Endothelial cell of umbilical vein (primary cell): ENCODE results near the gene RSPRY1. TPM values are rescaled to one million over a fixed set of nuclear protein-coding genes. Genes with fewer than 3 reads are reported as not detected.

Experiments used
- BruUV-seq: library from RNA; stranded (reverse); fragments of 400-500 nt; replicated peaks from 2 replicates; lab custom pipeline; 2021; lab: Mats Ljungman, UMichigan
- CTCF ChIA-PET: fragments of 300-600, 350-600 bp; sonication (Branson Sonifier 250); formaldehyde crosslinking; loops from one replicate; lab custom pipeline; 2021; ENCODE audit warnings: antibody characterized with exemption, inconsistent platforms; lab: Charles Lee
- POLR2A ChIA-PET: fragments of 300-600, 350-600 bp; sonication (Branson Sonifier 250); formaldehyde crosslinking; loops from one replicate; lab custom pipeline; 2021; ENCODE audit warnings: antibody characterized with exemption, inconsistent platforms; lab: Charles Lee
- DNase-seq: peaks from one replicate; pipeline ENCODE4 v3.0.0-alpha.2; 2011; ENCODE audit warnings: low read depth, low spot score
- FAIRE-seq: peaks from 2 replicates; lab custom pipeline; 2011; peaks lifted over from hg19 to GRCh38; lab: Jason Lieb, UNC
- H2AFZ ChIP-seq: 2 replicates; pipeline ENCODE4 v1.6.0; 2012; ENCODE audit warnings: low read depth, low read length, control low read depth, inconsistent platforms
- H3K27ac ChIP-seq: 2 replicates; pipeline ENCODE4 v1.5.1; 2011; ENCODE audit warnings: low read depth, mild to moderate bottlenecking, control low read depth, low read length, moderate library complexity; ENCODE audit not compliant: insufficient read depth
- H3K27me3 ChIP-seq, 2 experiments: 2 replicates each; pipeline versions ENCODE4 v1.6.0 to v1.6.1; 2011; ENCODE audit warnings: low read length in 2 of 2, mixed read lengths in 1 of 2; ENCODE audit not compliant: control insufficient read depth in 2 of 2, insufficient read depth in 2 of 2
- H3K36me3 ChIP-seq, 2 experiments: 2 replicates in 1 of 2; 3 replicates in 1 of 2; pipeline ENCODE4 v1.5.1; 2011; ENCODE audit warnings: low read length in 2 of 2, mild to moderate bottlenecking in 1 of 2, moderate library complexity in 1 of 2; ENCODE audit not compliant: control insufficient read depth in 2 of 2, insufficient read depth in 2 of 2; ENCODE audit errors: extremely low read depth in 1 of 2
- H3K4me1 ChIP-seq: 3 replicates; pipeline ENCODE4 v1.5.1; 2011; ENCODE audit warnings: mild to moderate bottlenecking, low read length; ENCODE audit not compliant: control insufficient read depth, insufficient read depth; ENCODE audit errors: extremely low read depth
- H3K4me2 ChIP-seq: 2 replicates; pipeline ENCODE4 v1.6.1; 2011; ENCODE audit warnings: low read length, control low read depth, mixed read lengths; ENCODE audit not compliant: insufficient read depth
- H3K4me3 ChIP-seq, 3 experiments: fragments of 200-600 bp in 1 of 3; sonication (generic), shearing (Covaris generic) in 1 of 3; replicated peaks in 1 of 3; 2 replicates each; pipeline ENCODE4 v1.5.1; 2011 to 2016; ENCODE audit warnings: control low read depth in 3 of 3, low read length in 3 of 3, mild to moderate bottlenecking in 2 of 3, inconsistent platforms in 1 of 3, low read depth in 1 of 3, moderate library complexity in 1 of 3; ENCODE audit not compliant: insufficient read depth in 1 of 3
- H3K79me2 ChIP-seq: 2 replicates; pipeline ENCODE4 v1.6.0; 2012; ENCODE audit warnings: low read length, inconsistent platforms; ENCODE audit not compliant: control insufficient read depth, insufficient read depth
- H3K9ac ChIP-seq: replicated peaks from 2 replicates; pipeline ENCODE3; 2011; ENCODE audit warnings: low read length, control low read depth; ENCODE audit not compliant: insufficient read depth; ENCODE audit errors: extremely low read depth
- H3K9me1 ChIP-seq: replicated peaks from 3 replicates; pipeline ENCODE4 v1.6.0; 2011; ENCODE audit warnings: mild to moderate bottlenecking, low read length; ENCODE audit not compliant: control insufficient read depth, insufficient read depth; ENCODE audit errors: extremely low read depth
- H3K9me3 ChIP-seq: replicated peaks from 2 replicates; pipeline ENCODE4 v1.5.1; 2012; ENCODE audit warnings: low read length, inconsistent platforms; ENCODE audit not compliant: control insufficient read depth, insufficient read depth
- H4K20me1 ChIP-seq: replicated peaks from 2 replicates; pipeline ENCODE3; 2011; ENCODE audit warnings: mild to moderate bottlenecking, low read length; ENCODE audit not compliant: control insufficient read depth, insufficient read depth; ENCODE audit errors: extremely low read depth
- CTCF ChIP-seq, 2 donors: IDR thresholded peaks; 1 replicate in 1 of 2; 2 replicates in 1 of 2; pipeline ENCODE4 v1.5.1; 2011; ENCODE audit warnings: low read length in 2 of 2, mild to moderate bottlenecking in 2 of 2, moderate library complexity in 2 of 2, control low read depth in 1 of 2, inconsistent platforms in 1 of 2, low read depth in 1 of 2; ENCODE audit not compliant: insufficient read depth in 1 of 2; ENCODE audit errors: extremely low read depth in 1 of 2
- EZH2 ChIP-seq: IDR thresholded peaks from 2 replicates; pipeline ENCODE4 v1.6.1; 2012; ENCODE audit warnings: borderline replicate concordance, low read depth, mild to moderate bottlenecking, moderate library complexity, low read length, inconsistent platforms; ENCODE audit not compliant: severe bottlenecking
- FOS ChIP-seq: IDR thresholded peaks from 2 replicates; pipeline ENCODE4 v1.6.1; 2011; ENCODE audit warnings: mild to moderate bottlenecking, low read length, moderate library complexity, borderline replicate concordance; ENCODE audit not compliant: insufficient read depth
- GATA2 ChIP-seq: IDR thresholded peaks from 2 replicates; pipeline ENCODE4 v1.7.0; 2011; ENCODE audit warnings: low read depth, mild to moderate bottlenecking, moderate library complexity, mixed read lengths, low read length; ENCODE audit not compliant: insufficient read length, insufficient read depth
- JUN ChIP-seq: IDR thresholded peaks from 2 replicates; pipeline ENCODE4 v1.6.1; 2011; ENCODE audit warnings: borderline replicate concordance, low read depth; ENCODE audit not compliant: insufficient read length, insufficient read depth
- MAX ChIP-seq: IDR thresholded peaks from 2 replicates; pipeline ENCODE4 v1.6.1; 2011; ENCODE audit not compliant: insufficient read depth, insufficient read length
- MYC ChIP-seq: IDR thresholded peaks from one replicate; pipeline ENCODE4 v1.6.1; 2011; ENCODE audit warnings: mild to moderate bottlenecking, low read depth, low read length
- POLR2A ChIP-seq: IDR thresholded peaks from 2 replicates; pipeline ENCODE4 v1.6.1; 2012; ENCODE audit warnings: low read depth, mild to moderate bottlenecking, control low read depth, low read length
- POLR2AphosphoS5 ChIP-seq: IDR thresholded peaks from 2 replicates; pipeline ENCODE4 v1.6.1; 2012; ENCODE audit warnings: low read depth, mild to moderate bottlenecking, control low read depth, low read length, moderate library complexity; ENCODE audit not compliant: insufficient read depth
- dilution Hi-C: fragments of 300-500 bp; cut with MboI; formaldehyde crosslinking; loops from one replicate; pipeline ENCODE4 v1.15.0; 2019; ENCODE audit warnings: low sequenced_read_pairs; ENCODE audit not compliant: extremely low pct_ligation_motif_present
- intact Hi-C: fragments of 100-400 bp; cut with micrococcal nuclease; formaldehyde crosslinking; loops from one replicate; pipeline ENCODE4 v1.10.0; 2022
- polyA plus RNA-seq, 4 experiments: library from polyadenylated mRNA; depleted of rRNA in 3 of 4; stranded (reverse) in 3 of 4; unstranded in 1 of 4; fragments of >200 nt; gene quantifications; 2 replicates each; pipeline versions ENCODE4 v1.2.1 to v1.2.3, GENCODE V29; 2011 to 2012; ENCODE audit warnings: missing spikeins in 1 of 4
- total RNA-seq: library from RNA; stranded (reverse); gene quantifications from 2 replicates; pipeline ENCODE4 v1.2.3, GENCODE V29; 2021

RSPRY1 gene
- total and polyA plus RNA-seq, 2 donors (not counting 3 experiments of a cell fraction or from before 2014, with no cell fraction given) = 28.5 to 55.1 TPM

GRCh38 chr16:57281791-57282190 is 95.7 kb downstream of the RSPRY1 start:
- Histone ChIP-seq H2AFZ (no peak overlapping the region), H3K36me3 (no peaks in the 10 kb centered on the region), H3K4me1 (peaks cover 20% of the 10 kb centered on the region), H3K79me2 (no peaks in the 10 kb centered on the region), H3K4me2 (no peak overlapping the region), H3K27ac (no peak overlapping the region), H3K9ac (no peak overlapping the region), H3K27me3 (no peaks in the 10 kb centered on the region), H4K20me1 (no peaks in the 10 kb centered on the region), H3K9me1 (no peaks in the 10 kb centered on the region), H3K9me3 (no peaks in the 10 kb centered on the region), H3K4me3 (no peak overlapping the region)
- dilution Hi-C loops (no loop called here), intact Hi-C loops (loop anchor here (5.0 kb wide), 1 partner anchor 94 kb away; the partner anchor contains the start of genes PSME3IP1 and RSPRY1)
- no TSS peak for BruUV-seq
- ChIA-PET CTCF (interaction anchor here (0.6 kb wide), 1 partner anchor 30 kb away, joined by 3 read pairs; no protein-coding TSS in a partner anchor), POLR2A (no interaction called here)
- FAIRE-seq (no peak), DNase-seq (no peak)
- no peak for TF ChIP-seq FOS
- TF ChIP-seq POLR2A = no peak
- TF ChIP-seq GATA2 = no peak
- no peak for TF ChIP-seq JUN
- no peak for TF ChIP-seq CTCF (IDR thresholded peaks at IDR 0.05; ENCODE audit: extremely low read depth in 1 of 2, insufficient read depth in 1 of 2, low read depth in 1 of 2, low read length in 2 of 2)
- no peak for TF ChIP-seq EZH2
- no peak for TF ChIP-seq MAX
- TF ChIP-seq MYC = no peak
- no peak for TF ChIP-seq POLR2AphosphoS5
